Mesenchymal stem cell (in vitro differentiated cells and primary cell): Measurements from ENCODE around the gene MDM1.

Experiments used
- DNase-seq: peaks from one replicate; pipeline ENCODE4 v3.0.0-alpha.2; 2013
- H2AFZ ChIP-seq: one replicate; pipeline ENCODE4 v1.6.1; 2013; ENCODE audit warnings: low read depth, mild to moderate bottlenecking, control low read depth, inconsistent platforms, low read length, moderate library complexity
- H2AK5ac ChIP-seq: 2 replicates; pipeline ENCODE4 v1.6.1; 2013; ENCODE audit warnings: low read length, moderate library complexity, mild to moderate bottlenecking, inconsistent platforms; ENCODE audit not compliant: severe bottlenecking
- H2BK120ac ChIP-seq: one replicate; pipeline ENCODE4 v1.6.1; 2013; ENCODE audit warnings: low read depth, mild to moderate bottlenecking, inconsistent platforms, low read length, moderate library complexity
- H2BK12ac ChIP-seq, 2 experiments: one replicate each; pipeline ENCODE4 v1.6.1; 2013; ENCODE audit warnings: inconsistent platforms in 2 of 2, low read length in 2 of 2, mild to moderate bottlenecking in 2 of 2, moderate library complexity in 2 of 2, control low read depth in 1 of 2
- H2BK15ac ChIP-seq: one replicate; pipeline ENCODE4 v1.6.1; 2013; ENCODE audit warnings: mild to moderate bottlenecking, low read depth, inconsistent platforms; ENCODE audit not compliant: poor library complexity, severe bottlenecking
- H2BK5ac ChIP-seq: 2 replicates; pipeline ENCODE4 v1.6.1; 2013; ENCODE audit warnings: low read depth, mild to moderate bottlenecking, low read length, control low read depth, inconsistent platforms; ENCODE audit not compliant: poor library complexity, severe bottlenecking
- H3K14ac ChIP-seq, 2 experiments: one replicate each; pipeline ENCODE4 v1.6.1; 2013; ENCODE audit warnings: inconsistent platforms in 2 of 2, low read length in 2 of 2, control low read depth in 1 of 2, mild to moderate bottlenecking in 1 of 2, moderate library complexity in 1 of 2
- H3K18ac ChIP-seq, 2 experiments: one replicate each; pipeline ENCODE4 v1.6.1; 2013; ENCODE audit warnings: inconsistent platforms in 2 of 2, low read length in 2 of 2, control low read depth in 1 of 2, low read depth in 1 of 2, mild to moderate bottlenecking in 1 of 2
- H3K23ac ChIP-seq, 2 experiments: one replicate each; pipeline ENCODE4 v1.6.1; 2013; ENCODE audit warnings: inconsistent platforms in 2 of 2, low read length in 2 of 2, mild to moderate bottlenecking in 2 of 2, moderate library complexity in 2 of 2, control low read depth in 1 of 2
- H3K27ac ChIP-seq: 2 replicates; pipeline ENCODE4 v1.5.1; 2013; ENCODE audit warnings: mild to moderate bottlenecking, moderate library complexity, low read length, control low read depth, inconsistent platforms; ENCODE audit not compliant: poor library complexity, severe bottlenecking
- H3K27me3 ChIP-seq, 2 experiments: 2 replicates each; pipeline versions ENCODE4 v1.6.1 to v1.7.0; 2013; ENCODE audit warnings: low read length in 2 of 2, mild to moderate bottlenecking in 2 of 2, moderate library complexity in 2 of 2, control low read depth in 1 of 2, inconsistent platforms in 1 of 2; ENCODE audit not compliant: control insufficient read depth in 1 of 2, insufficient read depth in 1 of 2
- H3K36me3 ChIP-seq, 2 experiments: 2 replicates each; pipeline versions ENCODE4 v1.6.1 to v1.7.0; 2013; ENCODE audit warnings: low read length in 2 of 2, control low read depth in 1 of 2, inconsistent platforms in 1 of 2, low read depth in 1 of 2, mild to moderate bottlenecking in 1 of 2; ENCODE audit not compliant: insufficient read depth in 2 of 2, control insufficient read depth in 1 of 2
- H3K4ac ChIP-seq, 2 experiments: one replicate each; pipeline ENCODE4 v1.6.1; 2013; ENCODE audit warnings: inconsistent platforms in 2 of 2, low read length in 2 of 2, mild to moderate bottlenecking in 2 of 2, moderate library complexity in 2 of 2, control low read depth in 1 of 2, low read depth in 1 of 2
- H3K4me1 ChIP-seq: 2 replicates; pipeline ENCODE4 v1.6.1; 2013; ENCODE audit warnings: low read depth, low read length, control low read depth; ENCODE audit not compliant: control insufficient read depth, insufficient read depth
- H3K4me2 ChIP-seq: 2 replicates; pipeline ENCODE4 v1.6.1; 2013; ENCODE audit warnings: low read length, mild to moderate bottlenecking, inconsistent platforms; ENCODE audit not compliant: poor library complexity, severe bottlenecking
- H3K4me3 ChIP-seq, 2 experiments: 2 replicates each; pipeline versions ENCODE4 v1.5.1 to v1.7.0; 2013; ENCODE audit warnings: low read length in 2 of 2, mild to moderate bottlenecking in 2 of 2, control low read depth in 1 of 2, low read depth in 1 of 2; ENCODE audit not compliant: insufficient read depth in 1 of 2
- H3K79me1 ChIP-seq: replicated peaks from 2 replicates; pipeline ENCODE4 v1.6.1; 2013; ENCODE audit warnings: mild to moderate bottlenecking, control low read depth, low read length, inconsistent platforms; ENCODE audit not compliant: poor library complexity, severe bottlenecking
- H3K9ac ChIP-seq: 2 replicates; pipeline ENCODE4 v1.7.0; 2013; ENCODE audit warnings: mild to moderate bottlenecking, low read length, moderate library complexity
- H3K9me3 ChIP-seq: 2 replicates; pipeline ENCODE4 v1.7.0; 2013; ENCODE audit warnings: mild to moderate bottlenecking, low read length; ENCODE audit not compliant: control insufficient read depth
- H4K8ac ChIP-seq: one replicate; pipeline ENCODE4 v1.6.1; 2013; ENCODE audit warnings: inconsistent platforms, mild to moderate bottlenecking, low read length, moderate library complexity
- H4K91ac ChIP-seq: one replicate; pipeline ENCODE4 v1.6.1; 2013; ENCODE audit warnings: mild to moderate bottlenecking, low read length, inconsistent platforms
- WGBS: methylation state at CpG from one replicate; pipeline ENCODE4 v1.1.7; 2013; ENCODE audit warnings: mixed read lengths; 5-methylcytosine and 5-hydroxymethylcytosine counted together

MDM1 gene

GRCh38 chr12:68285541-68285940, 46.6 kb downstream of the MDM1 start:
- Histone ChIP-seq H4K8ac (no peak overlapping the region), H2AK5ac (no peak overlapping the region), H2BK15ac (no peak overlapping the region), H3K18ac (no peak overlapping the region), H3K79me1 (no peaks in the 10 kb centered on the region), H3K4me1 (no peaks in the 10 kb centered on the region), H3K9me3 (no peaks in the 10 kb centered on the region), H2BK120ac (no peak overlapping the region), H3K9ac (no peak overlapping the region), H3K4me3 (no peak overlapping the region), H3K4ac (no peak overlapping the region), H2AFZ (no peak overlapping the region), H3K27ac (no peak overlapping the region), H3K4me2 (no peak overlapping the region), H3K36me3 (no peaks in the 10 kb centered on the region), H2BK5ac (no peak overlapping the region), H2BK12ac (no peak overlapping the region), H3K27me3 (no peaks in the 10 kb centered on the region), H3K14ac (no peak overlapping the region), H4K91ac (no peak overlapping the region), H3K23ac (no peak overlapping the region)
- WGBS = 95% methylated on average over 2 of the region's 3 CpGs
- DNase-seq = no peak

- H3K18ac ChIP-seq = no peak overlapping the region
- H3K36me3 ChIP-seq = no peaks in the 10 kb centered on the region
- no peak overlapping the region for H2BK5ac ChIP-seq
- H3K27me3 ChIP-seq = no peaks in the 10 kb centered on the region
- no peak overlapping the region for H3K4ac ChIP-seq
- no peak overlapping the region for H3K4me2 ChIP-seq
- H4K8ac ChIP-seq = no peak overlapping the region
- no peak overlapping the region for H3K23ac ChIP-seq
- no peak overlapping the region for H2AK5ac ChIP-seq
- no peak overlapping the region for H3K9ac ChIP-seq
- H3K4me3 ChIP-seq = no peak overlapping the region
- no peak overlapping the region for H4K91ac ChIP-seq
- H3K14ac ChIP-seq = no peak overlapping the region
- no peak overlapping the region for H2BK120ac ChIP-seq
- H2AFZ ChIP-seq = no peak overlapping the region
- DNase-seq = no peak
- H3K9me3 ChIP-seq = no peaks in the 10 kb centered on the region
- peaks cover 2% of the 10 kb centered on the region for H3K4me1 ChIP-seq
- no peak overlapping the region for H2BK12ac ChIP-seq
- H3K27ac ChIP-seq = no peak overlapping the region
- 90% methylated on average over 2 of the region's 4 CpGs for WGBS
- H3K79me1 ChIP-seq = no peaks in the 10 kb centered on the region
- no peak overlapping the region for H2BK15ac ChIP-seq
These were observed 50.7 kb downstream of the MDM1 start for GRCh38 chr12:68281322-68282077.

- Histone ChIP-seq H3K79me1 (no peaks in the 10 kb centered on the region), H2BK15ac (no peak overlapping the region), H2AFZ (no peak overlapping the region), H4K91ac (no peak overlapping the region), H3K4ac (no peak overlapping the region), H3K36me3 (no peaks in the 10 kb centered on the region), H3K9ac (no peak overlapping the region), H2BK120ac (no peak overlapping the region), H3K18ac (no peak overlapping the region), H3K9me3 (no peaks in the 10 kb centered on the region), H3K4me2 (no peak overlapping the region), H4K8ac (no peak overlapping the region), H2AK5ac (no peak overlapping the region), H3K23ac (no peak overlapping the region), H3K4me1 (peaks cover 2% of the 10 kb centered on the region), H3K14ac (no peak overlapping the region), H3K27ac (no peak overlapping the region), H3K27me3 (no peaks in the 10 kb centered on the region), H2BK5ac (no peak overlapping the region), H3K4me3 (no peak overlapping the region), H2BK12ac (peak overlapping the region in 1 of 2 experiments; percentile 11)
- WGBS = 94% methylated on average over 2 of the region's 2 CpGs
- no peak for DNase-seq
These were observed 51.9 kb downstream of the MDM1 start for GRCh38 chr12:68280240-68280639.

DNA sequence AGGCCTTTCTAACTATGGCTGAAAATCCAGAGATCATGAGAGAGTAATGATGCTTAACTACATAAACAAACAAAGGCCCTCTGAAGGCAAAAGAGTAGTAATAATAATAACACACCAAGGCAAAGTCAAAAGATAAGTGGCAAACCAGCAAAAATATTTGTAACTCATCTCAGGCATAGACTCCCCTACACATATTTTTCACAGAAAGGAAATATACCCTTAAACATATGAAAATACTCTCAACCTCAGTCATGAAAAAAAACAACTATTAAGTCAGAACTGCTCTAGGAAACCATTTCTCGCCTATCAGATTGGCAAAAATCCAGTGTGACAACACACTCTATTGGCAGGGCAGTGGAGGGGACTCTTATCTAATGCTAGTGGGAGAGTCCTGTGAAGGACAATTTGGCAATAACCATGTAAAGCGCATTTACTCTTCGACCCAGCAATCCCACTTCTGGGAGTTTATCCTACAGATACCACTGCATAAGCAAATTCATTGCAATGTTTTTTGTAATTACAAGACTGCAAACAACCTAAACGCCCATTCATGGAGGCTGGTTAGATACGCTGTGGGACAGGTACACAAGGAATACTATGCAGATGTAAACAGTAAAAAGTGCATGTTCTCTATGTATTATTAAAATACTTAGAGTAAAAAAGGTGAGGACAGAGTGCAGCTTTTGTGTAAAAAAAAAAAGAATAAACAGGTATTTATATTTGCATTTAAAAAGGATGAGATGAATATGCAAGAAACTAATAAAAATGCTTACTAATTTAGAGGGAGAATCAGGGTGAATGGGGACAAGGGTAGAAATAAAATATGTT, 52.7 kb downstream of the MDM1 start:
- H2AFZ ChIP-seq = no peak overlapping the region
- H3K79me1 ChIP-seq = no peaks in the 10 kb centered on the region
- H3K18ac ChIP-seq = no peak overlapping the region
- H2BK15ac ChIP-seq = no peak overlapping the region
- no peak overlapping the region for H3K4me3 ChIP-seq
- no peak overlapping the region for H3K9ac ChIP-seq
- peaks cover 2% of the 10 kb centered on the region for H3K4me1 ChIP-seq
- no peak overlapping the region for H3K4me2 ChIP-seq
- H3K27me3 ChIP-seq = no peaks in the 10 kb centered on the region
- no peak overlapping the region for H3K27ac ChIP-seq
- H2AK5ac ChIP-seq = no peak overlapping the region
- no peak overlapping the region for H3K4ac ChIP-seq
- no peak overlapping the region for H2BK120ac ChIP-seq
- no peak overlapping the region for H4K91ac ChIP-seq
- no peak overlapping the region for H4K8ac ChIP-seq
- H3K23ac ChIP-seq = no peak overlapping the region
- no peak overlapping the region for H3K14ac ChIP-seq
- H2BK12ac ChIP-seq = no peak overlapping the region
- DNase-seq = peak; percentile 70
- H2BK5ac ChIP-seq = no peak overlapping the region
- no peaks in the 10 kb centered on the region for H3K36me3 ChIP-seq
- WGBS = 67% methylated on average over 5 of the region's 5 CpGs
- H3K9me3 ChIP-seq = no peaks in the 10 kb centered on the region
